H1 (cell line): Measurements from ENCODE around the gene MAPK8IP3.

ENCODE experiments used
- BCL11A ChIP-seq, 2 experiments: IDR thresholded peaks; one replicate each; pipeline ENCODE4 v1.6.1; 2011; ENCODE audit warnings: low read depth in 2 of 2, low read length in 2 of 2, mild to moderate bottlenecking in 2 of 2
- POLR2AphosphoS5 ChIP-seq: IDR thresholded peaks from 2 replicates; pipeline ENCODE4 v1.6.1; 2011; ENCODE audit warnings: low read depth, low read length
- RBBP5 ChIP-seq: IDR thresholded peaks from 2 replicates; pipeline ENCODE4 v1.7.1; 2012; ENCODE audit warnings: low read depth, mild to moderate bottlenecking, inconsistent platforms, low read length, moderate library complexity, borderline replicate concordance
- TF ChIP-seq, protein P1 (sequence below), 3 experiments: IDR thresholded peaks; 1 replicate in 2 of 3; 2 replicates in 1 of 3; pipeline versions ENCODE4 v1.5.1 to v1.6.1; 2011; ENCODE audit warnings: low read length in 3 of 3, mild to moderate bottlenecking in 3 of 3, inconsistent platforms in 2 of 3, low read depth in 1 of 3, moderate library complexity in 1 of 3; ENCODE audit not compliant: insufficient read depth in 1 of 3; ENCODE audit errors: control extremely low read depth in 1 of 3
- TF ChIP-seq, protein P2 (sequence below): IDR thresholded peaks from 2 replicates; pipeline ENCODE4 v1.6.1; 2012; ENCODE audit warnings: inconsistent platforms

DNA sequence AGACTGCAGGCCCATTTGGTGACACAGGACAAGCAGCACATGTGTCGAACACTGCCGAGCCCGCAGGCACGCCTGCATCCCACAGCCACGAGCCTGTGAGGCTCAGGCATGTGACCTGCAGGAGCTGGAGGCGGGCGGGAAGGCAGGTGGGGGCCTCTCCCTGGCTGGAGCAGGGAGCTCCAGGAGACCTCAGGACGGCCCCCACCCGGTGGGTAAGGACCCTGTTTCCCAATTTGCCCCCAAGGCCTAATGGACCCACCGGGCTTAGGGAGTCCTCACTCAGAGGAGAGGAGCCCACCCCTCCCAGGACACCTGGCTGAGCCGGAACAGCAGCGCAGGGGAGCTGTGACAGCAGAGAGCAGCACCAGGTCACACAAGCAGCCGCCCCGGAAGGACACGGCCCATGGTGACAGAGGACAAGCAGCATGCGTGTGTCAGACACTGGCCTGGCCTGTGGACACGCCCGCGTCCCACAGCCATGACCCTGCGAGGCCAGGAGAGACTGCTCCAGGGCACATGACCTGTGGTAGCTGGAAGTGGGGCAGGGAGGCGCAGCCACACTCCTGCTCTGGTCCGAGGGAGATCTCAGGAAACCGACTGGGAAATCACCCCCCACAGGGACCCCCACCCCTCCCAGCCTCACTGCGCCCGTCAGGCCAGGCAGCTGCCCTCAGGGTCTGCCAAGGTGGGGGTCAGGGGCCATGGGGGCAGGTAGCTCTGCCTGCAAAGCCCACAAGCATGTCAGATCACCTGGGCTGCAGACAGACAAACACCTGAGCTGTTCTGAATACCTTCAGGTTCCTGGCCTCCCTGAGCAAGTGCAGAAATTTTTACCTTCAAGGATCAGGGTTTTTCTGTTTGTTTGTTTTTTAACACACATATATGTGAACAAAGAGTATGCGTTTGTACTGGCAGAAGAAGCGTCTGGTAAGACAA is 74.0 kb downstream of the MAPK8IP3 start:
- TF ChIP-seq, protein P1, sequence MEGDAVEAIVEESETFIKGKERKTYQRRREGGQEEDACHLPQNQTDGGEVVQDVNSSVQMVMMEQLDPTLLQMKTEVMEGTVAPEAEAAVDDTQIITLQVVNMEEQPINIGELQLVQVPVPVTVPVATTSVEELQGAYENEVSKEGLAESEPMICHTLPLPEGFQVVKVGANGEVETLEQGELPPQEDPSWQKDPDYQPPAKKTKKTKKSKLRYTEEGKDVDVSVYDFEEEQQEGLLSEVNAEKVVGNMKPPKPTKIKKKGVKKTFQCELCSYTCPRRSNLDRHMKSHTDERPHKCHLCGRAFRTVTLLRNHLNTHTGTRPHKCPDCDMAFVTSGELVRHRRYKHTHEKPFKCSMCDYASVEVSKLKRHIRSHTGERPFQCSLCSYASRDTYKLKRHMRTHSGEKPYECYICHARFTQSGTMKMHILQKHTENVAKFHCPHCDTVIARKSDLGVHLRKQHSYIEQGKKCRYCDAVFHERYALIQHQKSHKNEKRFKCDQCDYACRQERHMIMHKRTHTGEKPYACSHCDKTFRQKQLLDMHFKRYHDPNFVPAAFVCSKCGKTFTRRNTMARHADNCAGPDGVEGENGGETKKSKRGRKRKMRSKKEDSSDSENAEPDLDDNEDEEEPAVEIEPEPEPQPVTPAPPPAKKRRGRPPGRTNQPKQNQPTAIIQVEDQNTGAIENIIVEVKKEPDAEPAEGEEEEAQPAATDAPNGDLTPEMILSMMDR (IDR thresholded peaks at IDR 0.05; ENCODE audit: control extremely low read depth in 1 of 3, insufficient read depth in 1 of 3, low read depth in 1 of 3, low read length in 3 of 3), result no peak
- TF ChIP-seq RBBP5 (no peak), POLR2AphosphoS5 (peak; percentile 66), BCL11A (IDR thresholded peaks at IDR 0.05; ENCODE audit: low read depth in 2 of 2, low read length in 2 of 2) (no peak)
- TF ChIP-seq, protein P2, sequence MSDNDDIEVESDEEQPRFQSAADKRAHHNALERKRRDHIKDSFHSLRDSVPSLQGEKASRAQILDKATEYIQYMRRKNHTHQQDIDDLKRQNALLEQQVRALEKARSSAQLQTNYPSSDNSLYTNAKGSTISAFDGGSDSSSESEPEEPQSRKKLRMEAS, result no peak
